Measurements from ENCODE around the gene NYAP2.

NYAP2 gene

GRCh38 chr2:225616848-225617247 is 217.3 kb downstream of the NYAP2 start:
- no peak for TF ChIP-seq CREB1 (IDR thresholded peaks at IDR 0.05; ENCODE audit: low read depth)
- no peak for TF ChIP-seq MAX (IDR thresholded peaks at IDR 0.05)

GRCh38 chr2:225620227-225620626 is 220.7 kb downstream of the NYAP2 start:
- TF ChIP-seq TAF1 (IDR thresholded peaks at IDR 0.05; ENCODE audit: low read depth) (no peak), CEBPB (IDR thresholded peaks at IDR 0.05) (no peak), YY1 (IDR thresholded peaks at IDR 0.05; ENCODE audit: low read depth) (no peak), NFIC (IDR thresholded peaks at IDR 0.05) (no peak), REST (IDR thresholded peaks at IDR 0.05; ENCODE audit: low read depth) (no peak), EP300 (IDR thresholded peaks at IDR 0.05; ENCODE audit: borderline replicate concordance) (no peak), MAX (IDR thresholded peaks at IDR 0.05) (no peak), USF1 (IDR thresholded peaks at IDR 0.05) (no peak)

GRCh38 chr2:225630824-225631533 is 231.5 kb downstream of the NYAP2 start:
- TF ChIP-seq TEAD4 (IDR thresholded peaks at IDR 0.05) (no peak), RAD21 (IDR thresholded peaks at IDR 0.05; ENCODE audit: low read depth) (no peak), TAF1 (IDR thresholded peaks at IDR 0.05; ENCODE audit: low read depth) (no peak), REST (IDR thresholded peaks at IDR 0.05; ENCODE audit: low read depth) (no peak)

GRCh38 chr2:225632351-225632750 is 232.8 kb downstream of the NYAP2 start:
- TF ChIP-seq EGR1 (IDR thresholded peaks at IDR 0.05) (no peak), REST (IDR thresholded peaks at IDR 0.05; ENCODE audit: low read depth) (no peak), TCF12 (IDR thresholded peaks at IDR 0.05; ENCODE audit: low read depth) (no peak), NFIC (IDR thresholded peaks at IDR 0.05) (no peak), EP300 (IDR thresholded peaks at IDR 0.05; ENCODE audit: borderline replicate concordance) (no peak), CEBPB (IDR thresholded peaks at IDR 0.05) (no peak), USF1 (IDR thresholded peaks at IDR 0.05) (no peak), TAF1 (IDR thresholded peaks at IDR 0.05; ENCODE audit: low read depth) (no peak), CREB1 (IDR thresholded peaks at IDR 0.05; ENCODE audit: low read depth) (no peak), TEAD4 (IDR thresholded peaks at IDR 0.05) (no peak), MAX (IDR thresholded peaks at IDR 0.05) (no peak), RAD21 (IDR thresholded peaks at IDR 0.05; ENCODE audit: low read depth) (no peak), YY1 (IDR thresholded peaks at IDR 0.05; ENCODE audit: low read depth) (no peak), ZBTB7A (IDR thresholded peaks at IDR 0.05; ENCODE audit: low read depth) (no peak), FOXM1 (IDR thresholded peaks at IDR 0.05; ENCODE audit: borderline replicate concordance, low read depth) (no peak)

- no peak for TF ChIP-seq CEBPB (IDR thresholded peaks at IDR 0.05)
- TF ChIP-seq YY1 (IDR thresholded peaks at IDR 0.05; ENCODE audit: low read depth): no peak
- TF ChIP-seq CREB1 (IDR thresholded peaks at IDR 0.05; ENCODE audit: low read depth): no peak
- no peak for TF ChIP-seq TAF1 (IDR thresholded peaks at IDR 0.05; ENCODE audit: low read depth)
- TF ChIP-seq EP300 (IDR thresholded peaks at IDR 0.05; ENCODE audit: borderline replicate concordance): no peak
- no peak for TF ChIP-seq USF1 (IDR thresholded peaks at IDR 0.05)
- TF ChIP-seq RAD21 (IDR thresholded peaks at IDR 0.05; ENCODE audit: low read depth): no peak
- no peak for TF ChIP-seq ZBTB7A (IDR thresholded peaks at IDR 0.05; ENCODE audit: low read depth)
- no peak for TF ChIP-seq NFIC (IDR thresholded peaks at IDR 0.05)
- TF ChIP-seq MAX (IDR thresholded peaks at IDR 0.05): no peak
- no peak for TF ChIP-seq TCF12 (IDR thresholded peaks at IDR 0.05; ENCODE audit: low read depth)
- no peak for TF ChIP-seq EGR1 (IDR thresholded peaks at IDR 0.05)
- TF ChIP-seq TEAD4 (IDR thresholded peaks at IDR 0.05): no peak
- no peak for TF ChIP-seq REST (IDR thresholded peaks at IDR 0.05; ENCODE audit: low read depth)
- no peak for TF ChIP-seq FOXM1 (IDR thresholded peaks at IDR 0.05; ENCODE audit: borderline replicate concordance, low read depth)
These were observed 237.0 kb downstream of the NYAP2 start for GRCh38 chr2:225636558-225636957.

Data from Ishikawa (cell line).